Prostate gland (tissue), 2 donors: ENCODE results near the gene DUSP14. TPM values are rescaled to one million over a fixed set of nuclear protein-coding genes. Genes with fewer than 3 reads are reported as not detected.
A peak's percentile ranks its signal among the peaks of the same experiment; 100 is the strongest.

Experiments
- DNase-seq: peaks from one replicate; pipeline ENCODE4 v3.0.0-alpha.2; 2019; ENCODE audit warnings: low spot score
- H3K27ac ChIP-seq, 2 donors: fragments of 200-600 bp; sonication (generic); 2 replicates each; pipeline ENCODE4 v1.5.1; 2017 to 2019
- H3K27me3 ChIP-seq: fragments of 200-600 bp; sonication (generic); replicated peaks from 2 replicates; pipeline ENCODE4 v1.5.1; 2019; ENCODE audit not compliant: insufficient read depth
- H3K36me3 ChIP-seq, 2 donors: fragments of 200-600 bp; sonication (generic); 1 replicate in 1 of 2; 2 replicates in 1 of 2; pipeline versions ENCODE4 v1.5.1 to v1.8.1; 2017 to 2019
- H3K4me1 ChIP-seq: fragments of 200-600 bp; sonication (generic); replicated peaks from 2 replicates; pipeline ENCODE4 v1.5.1; 2019
- H3K4me3 ChIP-seq, 2 donors: fragments of 200-600 bp; sonication (generic); 2 replicates each; pipeline ENCODE4 v1.5.1; 2017 to 2019
- H3K9me3 ChIP-seq: fragments of 200-600 bp; sonication (generic); 2 replicates; pipeline ENCODE4 v1.5.1; 2017
- CTCF ChIP-seq, 4 experiments: fragments of 200-600 bp in 2 of 4; fragments of 450-650 bp in 2 of 4; sonication (generic) in 2 of 4; IDR thresholded peaks; 1 replicate in 3 of 4; 2 replicates in 1 of 4; pipeline ENCODE4 v1.5.1; 2016 to 2019; ENCODE audit warnings: antibody characterized with exemption in 4 of 4, mild to moderate bottlenecking in 2 of 4, moderate library complexity in 2 of 4
- POLR2A ChIP-seq: fragments of 450-650 bp; IDR thresholded peaks from one replicate; pipeline ENCODE4 v1.6.1; 2016; ENCODE audit warnings: antibody characterized with exemption, mild to moderate bottlenecking
- POLR2AphosphoS5 ChIP-seq: sonication (generic); formaldehyde crosslinking; IDR thresholded peaks from one replicate; pipeline ENCODE4 v1.6.1; 2017; ENCODE audit warnings: antibody characterized with exemption
- WGBS: methylation state at CpG from one replicate; pipeline ENCODE4 v1.1.5; 2018; 5-methylcytosine and 5-hydroxymethylcytosine counted together
- intact Hi-C: fragments of 100-400 bp; cut with DNase I; formaldehyde crosslinking; loops from one replicate; pipeline ENCODE4 v1.14.2; 2022
- total RNA-seq, 2 donors: library from RNA; depleted of rRNA; stranded (reverse); fragments of >200 nt; gene quantifications; one replicate each; pipeline ENCODE4 v1.1.0, GENCODE V29; 2016

The DUSP14 gene
- total RNA-seq, 2 donors from 2014 or later, result 28.7 to 31.0 TPM

DNA sequence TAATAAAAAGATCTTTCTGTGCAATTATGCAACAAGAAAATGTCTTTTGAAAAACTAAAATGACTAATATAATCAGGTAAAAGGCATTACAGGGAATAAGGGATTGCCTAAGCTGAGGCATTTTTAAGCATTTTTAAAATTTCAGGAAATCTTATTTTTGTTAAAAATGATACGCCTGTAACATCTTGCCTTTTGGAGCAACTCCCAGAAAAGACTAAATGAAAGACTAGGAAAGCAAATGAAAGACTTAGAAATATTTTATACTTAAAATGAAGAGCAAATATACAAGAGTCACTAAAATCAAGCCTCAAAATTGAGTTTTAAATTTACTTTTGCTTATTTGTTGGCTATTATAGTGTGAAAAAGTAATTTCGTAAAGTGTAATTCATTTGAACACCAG lies 55.8 kb downstream of the DUSP14 start:
- 72% methylated on average over 2 of the region's 2 CpGs for WGBS
- H3K9me3 ChIP-seq, result no peaks in the 10 kb centered on the region

DNA sequence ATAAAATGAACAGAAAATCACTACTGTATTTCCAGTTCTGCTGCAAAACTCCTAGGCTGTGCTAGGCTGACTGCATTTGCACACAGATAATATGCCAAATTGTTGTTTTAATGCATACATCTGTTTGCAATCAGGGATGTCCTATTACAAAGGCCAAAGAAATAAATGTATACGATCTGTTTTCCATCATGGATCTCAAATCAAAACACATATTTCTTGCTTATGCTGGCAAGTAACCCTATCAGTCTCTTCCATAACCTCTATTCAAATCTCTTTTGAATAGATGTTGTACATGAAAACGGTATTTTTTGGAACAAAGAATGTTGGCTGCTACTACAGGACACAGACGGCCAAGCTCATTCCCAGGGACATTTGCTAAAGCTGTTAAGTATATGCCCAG lies 56.6 kb downstream of the DUSP14 start:
- intact Hi-C loops, result no loop called here
- Histone ChIP-seq H3K36me3 (peaks cover 3 to 8% of the 10 kb centered on the region in 2 donors), H3K9me3 (no peaks in the 10 kb centered on the region), H3K27ac (no peak overlapping the region), H3K27me3 (no peaks in the 10 kb centered on the region), H3K4me1 (no peaks in the 10 kb centered on the region), H3K4me3 (no peak overlapping the region)
- TF ChIP-seq POLR2AphosphoS5, result no peak
- TF ChIP-seq POLR2A, result no peak
- no peak for TF ChIP-seq CTCF (IDR thresholded peaks at IDR 0.05)
- 32% methylated on average over 3 of the region's 3 CpGs for WGBS
- DNase-seq, result no peak

More for the DNA sequence above, 55.8 kb downstream of the DUSP14 start:
- no peak overlapping the region for H3K4me3 ChIP-seq
- no peaks in the 10 kb centered on the region for H3K4me1 ChIP-seq
- DNase-seq, result no peak
- peaks cover 3 to 8% of the 10 kb centered on the region in 2 donors for H3K36me3 ChIP-seq
- TF ChIP-seq CTCF (IDR thresholded peaks at IDR 0.05) (no peak), POLR2A (no peak), POLR2AphosphoS5 (no peak)
- intact Hi-C loops, result no loop called here
- no peak overlapping the region for H3K27ac ChIP-seq
- H3K27me3 ChIP-seq, result no peaks in the 10 kb centered on the region

GRCh38 chr17:37547986-37548385 lies 58.3 kb downstream of the DUSP14 start:
- no peak for TF ChIP-seq POLR2AphosphoS5
- TF ChIP-seq CTCF (IDR thresholded peaks at IDR 0.05), result no peak
- no peak for TF ChIP-seq POLR2A
- Histone ChIP-seq H3K27me3 (no peaks in the 10 kb centered on the region), H3K36me3 (no peaks in the 10 kb centered on the region), H3K4me3 (no peak overlapping the region), H3K9me3 (no peaks in the 10 kb centered on the region), H3K27ac (no peak overlapping the region), H3K4me1 (no peaks in the 10 kb centered on the region)
- intact Hi-C loops, result no loop called here
- no peak for DNase-seq
- 62% methylated on average over 1 of the region's 1 CpG for WGBS

DNA sequence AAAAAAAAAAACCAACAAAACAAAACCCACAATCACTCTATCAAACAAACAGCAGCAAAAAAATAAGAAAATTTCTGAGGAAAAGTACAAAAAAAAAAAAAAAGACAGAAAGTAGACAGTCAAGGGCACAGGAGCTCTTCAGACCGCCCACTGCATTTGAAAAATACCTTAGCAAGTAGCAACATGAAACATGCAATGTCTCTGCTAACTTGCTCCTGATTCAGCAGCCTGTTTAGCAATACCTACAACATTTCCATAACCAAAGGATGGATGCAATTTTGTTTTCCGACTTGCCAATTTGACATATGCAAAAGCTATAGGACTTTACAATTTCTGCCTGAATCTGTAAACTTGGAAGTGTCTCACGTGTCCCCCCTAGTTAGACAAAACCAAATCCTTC lies 62.1 kb downstream of the DUSP14 start:
- WGBS, result 50% methylated on average over 3 of the region's 3 CpGs
- H3K27ac ChIP-seq, result no peak overlapping the region
- TF ChIP-seq POLR2AphosphoS5 (peak; percentile 53), POLR2A (no peak)
- H3K27me3 ChIP-seq, result no peaks in the 10 kb centered on the region
- no peak overlapping the region for H3K4me3 ChIP-seq
- no peaks in the 10 kb centered on the region for H3K4me1 ChIP-seq
- no peaks in the 10 kb centered on the region for H3K36me3 ChIP-seq
- H3K9me3 ChIP-seq, result no peaks in the 10 kb centered on the region
- intact Hi-C loops, result no loop called here
- DNase-seq, result peak; percentile 27

DNA sequence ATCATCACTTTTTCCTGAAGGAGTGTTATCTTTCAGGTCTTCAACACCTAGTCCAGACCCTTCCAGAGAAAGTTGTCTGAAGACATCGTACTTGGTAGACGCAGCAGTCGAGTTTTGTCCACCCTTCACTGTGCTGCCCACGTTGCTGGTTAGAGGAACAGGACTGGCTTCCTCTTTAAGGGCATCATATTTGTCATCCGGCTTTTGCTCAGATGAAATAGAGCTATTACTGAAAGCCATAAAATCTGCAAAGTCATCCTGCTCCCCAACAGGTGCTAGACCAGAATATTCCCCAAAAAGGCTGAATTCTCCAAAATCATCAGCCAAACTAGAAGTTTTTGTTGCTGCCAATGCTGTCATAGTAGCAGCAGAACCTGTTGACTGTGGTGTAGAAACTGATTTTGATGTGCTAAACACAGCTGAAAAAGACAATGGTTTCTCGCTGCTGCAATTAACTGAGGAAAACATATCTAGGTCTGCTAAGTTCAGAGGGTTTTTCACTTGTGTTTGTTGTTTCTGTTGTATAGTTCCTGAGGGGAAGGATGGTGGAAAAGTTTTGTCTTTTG lies 63.8 kb downstream of the DUSP14 start:
- no peaks in the 10 kb centered on the region for H3K36me3 ChIP-seq
- no peak overlapping the region for H3K27ac ChIP-seq
- intact Hi-C loops, result no loop called here

More for the DNA sequence above, 63.8 kb downstream of the DUSP14 start:
- 90% methylated on average over 6 of the region's 6 CpGs for WGBS
- Histone ChIP-seq H3K4me1 (no peaks in the 10 kb centered on the region), H3K27me3 (no peaks in the 10 kb centered on the region), H3K4me3 (no peak overlapping the region), H3K9me3 (no peaks in the 10 kb centered on the region)
- no peak for DNase-seq
- TF ChIP-seq CTCF (IDR thresholded peaks at IDR 0.05) (no peak), POLR2AphosphoS5 (no peak), POLR2A (no peak)
